ENCODE results near the gene RTKN2.

The RTKN2 gene

GRCh38 chr10:62259456-62259855, 9.2 kb downstream of the RTKN2 start:
- no peak overlapping the region for H3K4me3 ChIP-seq (ENCODE audit: insufficient read depth, low read length, poor library complexity, severe bottlenecking)
- TF ChIP-seq, protein P1, sequence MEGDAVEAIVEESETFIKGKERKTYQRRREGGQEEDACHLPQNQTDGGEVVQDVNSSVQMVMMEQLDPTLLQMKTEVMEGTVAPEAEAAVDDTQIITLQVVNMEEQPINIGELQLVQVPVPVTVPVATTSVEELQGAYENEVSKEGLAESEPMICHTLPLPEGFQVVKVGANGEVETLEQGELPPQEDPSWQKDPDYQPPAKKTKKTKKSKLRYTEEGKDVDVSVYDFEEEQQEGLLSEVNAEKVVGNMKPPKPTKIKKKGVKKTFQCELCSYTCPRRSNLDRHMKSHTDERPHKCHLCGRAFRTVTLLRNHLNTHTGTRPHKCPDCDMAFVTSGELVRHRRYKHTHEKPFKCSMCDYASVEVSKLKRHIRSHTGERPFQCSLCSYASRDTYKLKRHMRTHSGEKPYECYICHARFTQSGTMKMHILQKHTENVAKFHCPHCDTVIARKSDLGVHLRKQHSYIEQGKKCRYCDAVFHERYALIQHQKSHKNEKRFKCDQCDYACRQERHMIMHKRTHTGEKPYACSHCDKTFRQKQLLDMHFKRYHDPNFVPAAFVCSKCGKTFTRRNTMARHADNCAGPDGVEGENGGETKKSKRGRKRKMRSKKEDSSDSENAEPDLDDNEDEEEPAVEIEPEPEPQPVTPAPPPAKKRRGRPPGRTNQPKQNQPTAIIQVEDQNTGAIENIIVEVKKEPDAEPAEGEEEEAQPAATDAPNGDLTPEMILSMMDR (IDR thresholded peaks at IDR 0.05; ENCODE audit: insufficient read depth, low read length, poor library complexity, severe bottlenecking): no peak
- TF ChIP-seq EZH2phosphoT487 (conservative IDR thresholded peaks at IDR 0.05; ENCODE audit: low read length): no peak
- peaks cover 39% of the 10 kb centered on the region for H3K79me2 ChIP-seq (ENCODE audit: insufficient read depth, low read length)
- no peak overlapping the region for H3K4me2 ChIP-seq (ENCODE audit: low read depth, low read length, poor library complexity, severe bottlenecking)
- no peaks in the 10 kb centered on the region for H3K27me3 ChIP-seq (ENCODE audit: low read length)
- no peak overlapping the region for H2AFZ ChIP-seq (ENCODE audit: low read depth, low read length, severe bottlenecking)
- H4K20me1 ChIP-seq (ENCODE audit: low read depth, low read length): no peaks in the 10 kb centered on the region
- no peak overlapping the region for H3K9ac ChIP-seq (ENCODE audit: low read length)
- H3K36me3 ChIP-seq (ENCODE audit: low read length): peaks cover 30% of the 10 kb centered on the region; the same call in 1 of the 2 replicates
- H3K9me2 ChIP-seq (replicated peaks; ENCODE audit: insufficient read depth, low read length): no peaks in the 10 kb centered on the region
- H3F3A ChIP-seq (ENCODE audit: insufficient read depth): no peaks in the 10 kb centered on the region
- H3K27ac ChIP-seq (ENCODE audit: low read depth, low read length): no peak overlapping the region
- no peaks in the 10 kb centered on the region for H3K9me3 ChIP-seq (ENCODE audit: insufficient read depth, low read length)

GRCh38 chr10:62258926-62259325, 9.7 kb downstream of the RTKN2 start:
- H3K27ac ChIP-seq (ENCODE audit: low read depth, low read length): no peak overlapping the region
- no peak overlapping the region for H3K4me3 ChIP-seq (ENCODE audit: insufficient read depth, low read length, poor library complexity, severe bottlenecking)
- H3K9me2 ChIP-seq (replicated peaks; ENCODE audit: insufficient read depth, low read length): no peaks in the 10 kb centered on the region
- H3K9ac ChIP-seq (ENCODE audit: low read length): no peak overlapping the region
- no peaks in the 10 kb centered on the region for H3K9me3 ChIP-seq (ENCODE audit: insufficient read depth, low read length)
- peaks cover 37% of the 10 kb centered on the region for H3K79me2 ChIP-seq (ENCODE audit: insufficient read depth, low read length)
- H3K36me3 ChIP-seq (ENCODE audit: low read length): peaks cover 30% of the 10 kb centered on the region; the same call in 1 of the 2 replicates
- no peaks in the 10 kb centered on the region for H3F3A ChIP-seq (ENCODE audit: insufficient read depth)
- no peaks in the 10 kb centered on the region for H3K27me3 ChIP-seq (ENCODE audit: low read length)
- H2AFZ ChIP-seq (ENCODE audit: low read depth, low read length, severe bottlenecking): no peak overlapping the region
- TF ChIP-seq, protein P1 (IDR thresholded peaks at IDR 0.05; ENCODE audit: insufficient read depth, low read length, poor library complexity, severe bottlenecking): no peak
- TF ChIP-seq EZH2phosphoT487 (conservative IDR thresholded peaks at IDR 0.05; ENCODE audit: low read length): no peak
- H3K4me2 ChIP-seq (ENCODE audit: low read depth, low read length, poor library complexity, severe bottlenecking): no peak overlapping the region
- H4K20me1 ChIP-seq (ENCODE audit: low read depth, low read length): no peaks in the 10 kb centered on the region

DNA sequence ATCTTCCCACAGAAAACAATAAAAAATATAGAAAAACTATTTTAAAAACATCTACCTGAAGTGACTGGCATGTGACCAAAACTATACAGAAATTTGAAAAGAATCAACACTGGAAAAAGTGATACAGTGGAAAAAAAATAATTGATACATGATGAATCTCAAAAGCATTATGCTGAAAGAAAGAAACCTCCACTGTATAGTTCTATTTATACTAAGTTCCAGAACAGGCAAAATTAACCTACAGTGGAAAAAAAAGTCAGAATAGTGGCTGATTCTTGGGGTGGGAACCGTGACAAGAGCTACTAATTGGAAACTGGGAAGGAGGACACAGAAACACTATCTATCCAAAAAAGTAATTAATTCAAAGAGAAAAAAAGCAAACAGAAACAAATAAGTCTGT, 14.9 kb downstream of the RTKN2 start:
- Histone ChIP-seq H3K9me2 (replicated peaks; ENCODE audit: insufficient read depth, low read length) (no peaks in the 10 kb centered on the region), H2AFZ (ENCODE audit: low read depth, low read length, severe bottlenecking) (no peak overlapping the region), H3K27me3 (ENCODE audit: low read length) (no peaks in the 10 kb centered on the region), H3K4me2 (ENCODE audit: low read depth, low read length, poor library complexity, severe bottlenecking) (no peak overlapping the region), H3K4me3 (ENCODE audit: insufficient read depth, low read length, poor library complexity, severe bottlenecking) (no peak overlapping the region), H4K20me1 (ENCODE audit: low read depth, low read length) (no peaks in the 10 kb centered on the region), H3K9ac (ENCODE audit: low read length) (no peak overlapping the region), H3K27ac (ENCODE audit: low read depth, low read length) (no peak overlapping the region), H3K9me3 (ENCODE audit: insufficient read depth, low read length) (no peaks in the 10 kb centered on the region), H3K36me3 (ENCODE audit: low read length) (no peaks in the 10 kb centered on the region; the same call in 1 of the 2 replicates), H3F3A (ENCODE audit: insufficient read depth) (peaks cover 13% of the 10 kb centered on the region), H3K79me2 (ENCODE audit: insufficient read depth, low read length) (peaks cover 42% of the 10 kb centered on the region; the same call in 1 of the 2 replicates)
- TF ChIP-seq, protein P1 (IDR thresholded peaks at IDR 0.05; ENCODE audit: insufficient read depth, low read length, poor library complexity, severe bottlenecking): no peak

Data from SU-DHL-6 (cell line).